HG03342 (cell line): Measurements from ENCODE around the gene TMEM250.

Source experiments
- ATAC-seq: cut with Tn5 transposase; IDR thresholded peaks from one replicate; pipeline ENCODE4 v1.9.1; 2021; ENCODE audit warnings: mild to moderate bottlenecking, moderate library complexity; ENCODE audit not compliant: unreplicated experiment

Gene TMEM250

DNA sequence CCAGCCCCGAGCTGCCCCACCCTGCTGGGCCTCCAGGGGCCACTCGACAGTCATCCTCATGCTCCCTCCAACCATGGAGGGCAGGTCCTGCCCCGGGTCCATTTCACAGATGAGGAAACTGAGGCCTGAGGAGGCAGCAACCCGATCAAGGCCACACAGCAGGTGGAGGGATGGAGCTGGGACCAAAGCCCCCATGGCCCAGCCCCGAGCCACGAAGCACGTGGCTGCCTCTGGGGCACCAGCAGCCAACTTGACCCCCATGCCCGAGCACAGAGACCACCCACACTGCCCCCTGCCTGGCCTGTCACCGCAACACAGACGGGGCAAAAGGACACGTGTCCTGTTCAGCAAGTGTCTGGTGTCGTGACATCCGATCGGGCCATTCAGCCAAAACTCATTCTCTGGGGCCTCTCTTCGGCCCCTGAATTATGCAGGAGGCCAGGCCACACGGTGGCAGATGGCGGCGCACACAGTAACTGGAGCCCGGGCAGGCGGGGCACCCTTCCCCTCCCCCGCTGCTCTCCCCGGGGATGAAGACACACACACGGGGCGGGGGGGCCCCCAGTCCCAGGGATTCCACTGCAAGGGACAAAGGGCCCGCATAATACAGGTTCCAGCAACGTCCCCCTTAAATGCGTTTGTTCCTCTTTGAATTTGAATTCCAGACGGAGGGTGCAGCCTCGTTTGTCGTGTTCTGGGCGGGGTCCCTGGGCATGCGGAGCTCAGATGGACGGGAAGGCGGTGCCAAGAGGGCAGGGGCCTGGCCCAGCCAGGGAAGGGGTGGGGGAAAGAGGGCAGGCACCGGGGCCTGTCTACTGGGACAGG, 29.4 kb upstream of the TMEM250 start:
- ATAC-seq = no peak

DNA sequence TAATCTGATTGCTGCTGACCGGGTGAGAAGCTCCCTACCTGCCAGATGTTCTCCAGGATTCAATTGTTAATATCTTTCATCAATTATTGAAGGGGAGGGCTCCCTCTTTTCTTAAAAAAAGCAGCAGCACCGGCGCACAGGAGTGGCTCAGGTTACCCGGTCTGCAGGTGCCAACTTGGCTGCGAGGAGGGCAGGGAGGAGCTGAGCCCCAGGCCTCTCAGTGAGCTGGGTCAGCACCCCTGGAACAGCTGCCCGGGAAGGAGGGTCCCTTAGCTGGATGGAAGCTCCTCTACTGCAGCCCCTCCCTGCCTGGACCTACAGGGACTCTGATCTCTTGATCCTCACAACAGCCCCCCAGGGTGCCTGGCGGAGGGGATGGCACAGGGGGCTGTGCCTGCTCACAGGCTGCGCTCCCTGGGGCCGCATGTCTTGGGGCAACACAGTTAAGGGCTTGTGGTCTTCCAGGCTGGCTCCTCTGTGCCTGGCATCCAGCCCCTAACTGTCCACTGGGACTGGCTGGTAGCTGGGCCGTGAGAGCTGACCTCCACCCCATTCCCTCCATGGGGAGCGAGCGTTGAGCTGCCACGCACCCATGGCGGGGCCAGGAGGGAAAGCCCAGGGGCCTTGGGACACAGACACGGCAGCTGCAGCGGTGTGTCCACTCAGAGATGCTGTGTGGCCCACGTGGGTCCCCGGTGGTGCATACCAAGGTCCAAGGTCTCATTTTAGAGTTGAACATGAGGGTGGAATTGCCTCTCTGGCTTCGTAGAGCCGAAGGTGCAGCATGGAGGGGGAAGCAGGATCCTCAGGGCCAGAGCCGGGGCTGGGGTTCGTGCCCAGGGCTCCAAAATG, 28.6 kb upstream of the TMEM250 start:
- ATAC-seq = no peak

DNA sequence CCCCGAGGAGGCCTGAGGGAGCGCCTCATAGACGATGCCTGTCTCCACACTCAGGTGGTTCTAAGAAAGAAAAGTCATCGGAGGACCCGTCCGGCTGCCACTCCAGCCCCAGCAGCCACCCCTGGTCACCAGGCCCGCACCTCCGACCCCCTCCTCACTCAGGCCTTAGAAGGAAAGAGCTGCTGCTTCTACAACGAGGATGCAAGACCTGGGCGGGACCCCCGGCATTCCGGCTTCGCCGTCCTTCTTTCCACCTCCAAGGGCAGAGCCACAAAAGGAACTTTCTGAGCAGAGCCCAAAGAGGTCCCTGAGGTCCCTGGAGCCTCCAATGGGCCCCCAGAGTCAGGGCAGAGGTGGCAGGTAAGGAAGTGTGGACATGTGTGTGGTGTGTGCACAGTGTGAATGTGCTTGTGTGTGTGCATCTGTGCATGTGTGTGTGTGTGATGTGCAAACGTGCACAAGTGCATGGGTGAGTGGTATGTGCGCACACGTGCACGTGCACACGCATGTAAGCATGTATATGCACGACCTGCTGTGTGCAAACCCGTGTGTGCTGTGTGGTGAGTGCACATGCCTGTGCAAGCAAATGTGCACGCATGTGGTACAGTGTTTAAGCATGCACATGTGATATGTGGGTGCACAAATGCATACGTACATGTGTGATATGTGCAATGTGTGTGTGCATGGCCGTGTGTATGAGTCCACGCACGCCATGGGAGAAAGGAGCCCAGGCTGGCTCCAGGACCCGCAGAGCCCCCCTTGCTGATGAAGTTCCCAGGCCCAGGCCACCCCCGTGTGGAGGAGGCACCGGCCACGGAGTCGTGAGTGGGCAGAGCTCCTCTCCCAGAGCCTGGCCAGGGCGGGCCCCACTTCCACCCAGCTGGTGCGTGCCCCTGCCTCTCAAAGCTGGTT, 27.7 kb upstream of the TMEM250 start:
- no peak for ATAC-seq

DNA sequence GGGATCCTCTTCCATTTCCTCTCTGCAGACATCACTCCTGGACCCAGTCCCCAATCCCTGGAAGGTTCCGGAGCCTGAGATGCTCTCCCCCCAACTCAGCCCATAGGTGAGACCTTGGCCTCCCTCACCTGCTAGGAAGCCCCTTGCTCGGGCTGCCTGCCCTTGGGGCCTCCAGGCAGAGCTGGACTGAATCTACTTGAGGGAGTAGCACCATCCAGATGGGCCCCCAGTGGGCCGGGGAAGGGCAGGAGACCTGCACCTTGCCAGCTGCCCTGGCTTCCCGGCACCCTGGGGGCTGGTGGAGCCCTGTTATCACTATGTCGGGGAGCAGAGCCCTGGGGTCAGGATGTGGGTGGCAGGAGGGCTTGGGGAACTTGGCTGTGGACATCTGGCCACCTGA, 26.9 kb upstream of the TMEM250 start:
- no peak for ATAC-seq

DNA sequence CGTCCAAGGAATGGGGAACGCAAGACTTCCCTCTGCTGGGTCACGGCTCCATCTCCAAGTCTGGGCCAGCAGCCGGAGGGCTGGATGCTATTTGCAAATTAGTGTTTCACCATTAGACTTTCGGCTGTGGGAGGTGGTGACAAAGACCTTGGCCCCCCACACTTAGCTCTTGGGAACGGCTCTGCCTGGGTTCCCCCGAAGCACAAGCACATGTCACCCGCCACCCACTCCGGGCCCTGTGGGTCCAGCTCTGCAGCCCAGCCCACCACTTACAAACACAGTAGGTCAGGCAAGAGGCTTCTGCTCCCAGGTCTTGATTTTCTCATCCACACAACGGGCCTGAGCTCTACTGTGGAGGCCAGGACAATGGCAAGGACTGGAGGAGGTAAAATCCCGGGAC, 25.8 kb upstream of the TMEM250 start:
- no peak for ATAC-seq

DNA sequence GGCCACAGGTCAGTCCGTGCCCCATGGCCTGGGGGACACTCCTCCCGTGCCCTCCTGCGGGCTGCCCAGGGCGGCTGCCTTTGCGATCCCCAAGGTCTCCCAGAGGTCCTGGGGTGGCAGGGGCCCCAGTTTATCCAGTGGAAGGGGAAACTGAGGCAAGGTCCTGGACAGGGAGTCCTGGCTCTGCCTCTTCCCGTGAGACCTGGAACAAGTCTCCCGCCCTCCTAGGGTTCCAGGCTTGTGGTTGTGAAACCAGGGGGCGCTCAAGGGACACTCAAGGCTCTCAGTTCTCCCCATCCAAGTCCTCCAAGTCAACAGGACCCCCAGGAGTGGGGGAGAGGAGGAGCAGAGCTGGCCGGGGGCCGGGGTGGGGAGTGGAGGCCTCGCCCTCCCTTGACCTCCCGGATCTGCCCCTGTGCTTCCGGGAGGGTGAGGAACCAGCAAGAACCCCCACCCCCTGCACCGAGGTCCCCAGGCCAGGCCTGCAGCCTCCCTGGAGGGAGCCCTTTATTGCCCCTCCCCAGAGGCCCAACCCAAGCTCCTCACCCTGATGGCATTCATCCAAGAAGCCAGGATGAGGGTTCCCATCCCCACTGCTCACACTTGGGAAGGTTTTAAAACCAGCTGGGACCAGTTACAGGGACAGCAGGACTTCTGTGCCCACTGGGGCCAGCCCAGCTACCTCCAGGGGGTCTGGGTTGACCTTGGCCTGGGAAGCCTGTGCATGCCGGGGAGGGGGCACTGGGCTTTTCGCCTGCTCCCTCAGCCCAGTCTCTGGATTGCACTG, 24.7 kb upstream of the TMEM250 start:
- no peak for ATAC-seq

DNA sequence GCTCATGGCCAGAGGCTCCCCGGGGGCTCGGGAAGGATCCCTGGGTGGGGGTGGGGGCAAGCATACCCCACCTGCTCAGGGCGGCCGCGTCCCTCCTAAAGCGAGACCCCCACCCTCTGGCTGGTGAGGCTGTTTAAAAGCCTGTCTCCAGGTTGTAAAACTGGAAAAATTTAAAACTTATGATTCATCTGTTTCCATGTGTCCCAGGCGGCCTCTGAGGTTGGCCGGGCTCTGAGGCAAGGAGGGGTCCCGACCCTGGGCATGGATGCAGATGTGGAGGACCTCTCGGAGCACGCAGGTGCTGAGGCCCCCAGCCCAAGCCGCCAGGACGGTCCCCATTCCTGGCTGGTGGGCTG, 24.2 kb upstream of the TMEM250 start:
- no peak for ATAC-seq

DNA sequence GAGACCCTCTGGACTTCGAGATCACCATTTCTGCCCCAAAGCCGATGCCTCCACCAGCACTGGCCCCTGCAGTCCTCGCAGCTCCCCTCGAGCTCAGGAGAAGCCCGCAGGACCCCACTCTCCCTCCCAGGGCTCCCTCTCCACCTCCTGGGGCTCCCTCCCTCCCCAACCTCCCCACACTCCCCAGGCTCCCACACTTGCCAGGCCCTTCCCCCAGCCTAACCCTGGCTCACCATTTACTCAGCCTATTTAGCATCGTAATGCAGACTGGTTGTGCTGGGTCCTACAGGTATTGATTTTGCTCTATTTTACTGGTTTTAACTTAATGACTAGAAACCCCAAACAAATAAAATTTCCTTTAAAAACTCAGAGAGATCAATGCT, 23.7 kb upstream of the TMEM250 start:
- ATAC-seq = no peak

DNA sequence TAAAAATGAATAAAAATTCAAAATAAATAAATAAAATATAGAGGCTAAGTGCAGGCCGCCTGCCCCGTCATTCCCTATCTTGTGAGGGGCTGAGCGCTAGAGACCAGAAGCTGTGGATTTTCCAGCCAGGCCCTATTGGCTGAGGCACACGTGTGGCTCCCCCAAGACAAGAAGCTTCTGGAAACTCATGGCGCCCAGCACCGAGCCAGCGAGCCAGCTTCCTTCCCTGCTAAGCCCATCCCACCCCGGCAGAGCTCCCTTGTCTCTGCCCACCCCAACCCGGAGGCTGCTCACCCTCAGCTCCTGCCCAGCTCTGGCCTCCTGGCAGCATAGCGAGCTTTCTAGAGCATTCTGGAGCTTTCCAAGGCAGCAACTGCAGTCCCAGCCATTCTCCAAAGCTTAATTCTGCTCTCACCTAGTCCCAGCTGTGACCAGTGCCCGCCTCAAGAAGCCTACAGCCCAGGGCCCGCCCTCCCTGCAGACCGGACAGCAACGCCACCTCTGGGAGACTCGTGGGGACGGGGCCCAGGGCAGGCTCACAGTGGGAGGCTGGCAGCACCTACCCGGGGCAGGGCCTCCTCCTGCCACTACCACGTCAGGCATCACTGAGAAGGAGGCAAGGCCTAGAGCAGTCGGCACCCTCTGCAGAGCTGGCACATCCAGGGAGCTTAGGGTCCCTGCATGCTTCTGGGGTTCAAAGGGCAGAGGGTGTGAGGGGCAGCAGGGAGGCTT, 23.2 kb upstream of the TMEM250 start:
- no peak for ATAC-seq

DNA sequence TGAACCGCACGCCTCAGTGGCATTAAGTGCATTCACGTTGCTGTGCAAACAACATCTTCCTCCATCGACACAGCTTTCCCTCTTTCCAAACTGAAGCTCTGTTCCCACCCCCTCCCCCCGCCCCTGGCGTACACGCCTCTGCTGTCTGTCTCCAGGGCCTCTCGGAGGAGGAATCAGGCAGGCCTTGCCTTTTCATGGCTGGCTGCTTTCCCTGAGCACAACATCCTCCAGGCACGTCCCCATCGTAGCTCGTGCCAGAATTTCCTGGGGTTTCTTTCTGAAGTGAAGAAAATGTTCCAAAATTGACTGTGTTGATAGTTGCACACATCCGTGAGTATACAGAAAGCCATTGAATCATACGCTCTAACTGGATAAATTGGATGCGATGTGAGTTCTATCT, 22.3 kb upstream of the TMEM250 start:
- no peak for ATAC-seq

DNA sequence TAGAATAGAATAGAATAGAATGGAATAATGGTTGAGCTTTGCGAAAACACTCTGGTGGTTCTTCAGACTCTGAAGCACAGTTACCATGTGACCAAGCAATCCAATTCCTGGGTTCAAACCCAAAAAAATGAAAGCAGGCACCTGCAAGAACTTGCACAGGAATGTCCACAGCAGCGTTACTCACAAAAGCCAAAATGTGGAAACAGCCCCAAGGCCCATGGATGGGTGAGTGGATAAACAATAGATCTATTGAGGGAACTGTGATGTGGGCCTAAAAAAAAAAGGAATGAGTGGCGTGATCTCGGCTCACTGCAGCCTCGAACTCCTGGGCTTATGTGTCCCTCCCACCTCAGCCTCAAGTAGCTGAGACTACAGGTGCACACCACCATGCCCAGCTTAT, 21.4 kb upstream of the TMEM250 start:
- no peak for ATAC-seq

DNA sequence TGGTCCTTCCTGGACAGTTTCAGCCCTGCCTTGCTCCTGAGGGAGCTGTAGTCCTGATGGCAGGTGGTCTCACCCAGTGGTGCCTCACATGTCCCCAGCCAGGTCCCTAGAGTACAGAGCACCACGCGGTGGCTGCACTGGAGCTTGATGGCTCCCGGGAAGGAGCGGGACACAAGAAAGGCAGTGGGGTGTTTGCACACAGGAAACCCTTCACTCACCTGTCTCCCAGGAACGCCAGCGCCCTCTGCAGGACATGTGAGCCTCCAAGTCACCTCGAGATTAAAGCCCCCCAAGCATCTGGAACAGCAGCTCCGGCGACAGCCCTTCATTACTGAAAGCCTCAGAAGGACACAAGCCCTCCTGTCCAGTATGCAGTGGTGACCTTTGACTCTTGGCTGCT, 19.9 kb upstream of the TMEM250 start:
- ATAC-seq = no peak

DNA sequence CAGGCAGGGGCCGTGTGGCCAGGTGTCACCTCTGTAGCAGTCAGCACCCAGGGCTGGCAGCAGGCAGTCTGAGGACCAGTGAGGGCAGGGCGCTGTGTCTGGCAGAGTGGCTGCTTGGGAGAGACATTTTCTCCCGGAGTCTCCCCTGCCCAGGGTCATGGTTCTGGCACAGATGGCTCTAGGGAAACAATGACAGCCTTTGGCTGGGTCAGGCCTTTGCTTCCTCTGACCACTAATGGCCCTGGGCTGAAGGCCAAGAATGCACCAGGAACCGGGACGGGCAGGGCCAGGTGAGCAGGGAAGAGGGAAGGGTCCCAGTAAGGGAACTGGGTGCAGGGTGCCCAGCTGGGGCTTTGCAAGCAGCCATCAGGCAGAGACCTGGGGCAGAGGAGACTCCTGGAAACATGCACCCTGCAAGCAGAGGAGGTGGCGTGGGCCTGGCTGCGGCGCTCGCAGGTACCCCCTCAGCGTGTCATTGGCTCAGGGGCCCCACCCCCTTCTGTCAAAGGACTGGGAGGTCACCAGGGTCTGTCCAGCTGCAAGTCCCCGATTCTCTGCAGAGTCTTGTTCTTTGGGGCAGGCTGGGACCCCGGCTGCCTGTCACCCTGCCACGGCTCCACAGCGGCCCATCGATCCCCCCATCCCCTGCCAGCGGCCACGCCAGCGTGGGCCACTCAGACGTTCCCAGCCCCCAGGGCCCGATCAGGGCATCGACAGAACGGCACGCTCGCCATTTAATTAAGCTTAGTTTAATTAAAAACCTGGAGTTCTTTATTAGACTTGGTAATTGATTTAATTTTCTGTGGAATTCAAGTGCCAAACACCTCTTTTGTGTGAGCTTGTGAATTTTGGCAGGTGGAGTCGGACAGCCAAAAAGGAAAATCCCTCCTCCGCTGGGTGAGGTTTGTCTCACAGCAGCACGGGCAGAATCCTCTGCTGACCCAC, 18.9 kb upstream of the TMEM250 start:
- ATAC-seq = no peak

DNA sequence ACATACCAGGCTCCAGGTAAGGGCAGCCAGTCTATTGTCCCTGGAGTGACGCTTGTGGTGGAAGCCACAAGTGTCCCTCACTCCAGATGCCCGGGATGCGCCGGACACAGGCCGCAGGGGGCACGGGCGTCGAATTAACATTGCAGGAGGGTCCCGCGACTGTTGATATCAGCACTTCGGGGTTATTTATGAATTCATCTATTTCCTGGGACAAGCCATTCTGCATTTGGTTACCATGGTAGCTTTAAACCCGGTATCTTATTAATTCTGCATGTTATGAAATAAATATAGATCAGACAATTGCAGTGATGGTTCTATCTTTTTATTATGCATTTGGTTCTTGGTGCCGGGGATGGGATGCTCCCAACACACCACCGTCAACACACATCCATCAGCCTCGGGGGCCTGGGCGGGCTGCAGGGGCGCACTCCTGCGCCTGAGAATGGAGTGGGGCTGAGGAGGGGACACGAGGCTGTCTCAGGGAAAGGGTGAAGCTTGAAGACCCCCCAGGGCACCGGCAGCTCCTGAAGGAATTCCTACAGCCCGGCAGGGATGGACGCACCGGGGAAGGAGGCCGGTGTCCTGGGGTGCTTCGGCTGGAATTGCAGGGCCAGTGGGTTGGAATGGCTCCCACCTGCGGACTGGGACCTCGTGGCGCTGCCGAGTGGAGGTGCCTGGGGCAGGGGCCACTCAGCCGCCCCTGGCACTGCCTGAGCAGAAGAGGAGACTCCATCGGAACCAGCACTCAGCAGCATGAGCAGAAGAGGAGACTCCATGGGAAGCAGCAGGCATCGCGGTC, 17.7 kb upstream of the TMEM250 start:
- ATAC-seq = no peak

DNA sequence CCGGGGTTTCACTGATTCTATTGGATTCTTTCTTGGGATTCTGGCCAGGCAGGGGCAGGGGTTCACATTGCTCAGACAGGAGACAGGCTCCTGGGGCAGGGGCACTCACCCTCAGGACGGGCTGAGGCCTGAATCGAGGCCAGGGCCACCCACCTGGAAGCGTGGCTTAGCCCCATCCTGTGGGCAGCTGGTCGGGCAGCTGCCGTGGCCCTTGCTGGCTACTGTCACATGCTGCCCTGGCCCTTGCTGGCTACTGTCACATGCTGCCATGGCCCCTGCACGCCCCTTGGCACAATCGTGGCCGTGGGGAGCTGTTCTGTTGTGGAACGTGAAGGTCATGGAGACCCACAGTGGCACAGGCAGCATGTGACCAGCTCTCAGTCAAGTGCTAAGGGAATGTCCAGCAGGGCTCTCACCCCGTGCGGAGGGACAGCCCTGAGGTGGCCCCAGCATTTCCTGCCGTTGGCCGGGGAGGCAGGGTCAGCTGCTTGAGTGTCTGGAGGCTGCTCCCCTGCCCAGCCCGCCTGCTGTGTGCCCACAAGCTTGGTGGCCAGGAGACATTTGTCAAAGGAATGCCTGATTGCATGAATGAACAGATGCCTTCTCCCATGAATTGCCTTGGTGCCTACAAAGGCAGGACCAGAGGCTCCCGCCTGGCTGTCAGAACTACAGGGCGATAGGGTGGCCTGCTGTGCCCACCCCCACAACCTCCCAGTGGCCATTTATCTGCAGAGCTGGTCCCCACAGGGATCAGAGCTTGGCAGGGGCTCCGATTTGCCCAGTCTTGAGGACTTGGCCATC, 16.9 kb upstream of the TMEM250 start:
- ATAC-seq = no peak

DNA sequence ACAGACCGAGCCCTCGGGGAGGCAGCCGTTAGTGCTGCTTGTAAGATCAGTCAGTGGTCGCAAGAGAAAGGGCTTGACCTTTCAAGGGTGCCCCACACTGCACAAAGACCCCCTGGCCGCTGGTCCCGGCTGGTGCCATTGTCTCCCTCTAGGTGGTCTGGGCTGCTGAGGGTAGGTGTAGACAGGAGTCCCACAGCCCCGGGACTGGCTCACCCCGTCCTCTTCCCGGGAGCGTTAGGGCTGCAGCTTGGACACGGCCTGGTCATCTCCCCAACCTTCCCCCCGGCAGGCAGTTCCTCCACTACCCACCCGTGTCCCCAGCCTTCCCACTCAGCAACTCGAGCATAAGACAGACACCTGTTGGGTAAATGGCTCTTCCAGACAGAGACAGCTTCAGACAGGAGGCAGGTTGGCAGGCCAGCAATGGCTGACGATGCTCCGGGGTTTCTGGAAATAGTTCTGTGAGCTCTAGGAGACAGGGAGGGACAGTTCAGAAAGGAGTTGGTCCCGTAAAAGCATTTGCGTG, 15.3 kb upstream of the TMEM250 start:
- no peak for ATAC-seq
